ENCODE data around the gene ANKRD44. TPM values are rescaled to one million over a fixed set of nuclear protein-coding genes. Genes with fewer than 3 reads are reported as not detected.

Gene ANKRD44
- total RNA-seq, 1 experiment from 2014 or later = 7.1 TPM

DNA sequence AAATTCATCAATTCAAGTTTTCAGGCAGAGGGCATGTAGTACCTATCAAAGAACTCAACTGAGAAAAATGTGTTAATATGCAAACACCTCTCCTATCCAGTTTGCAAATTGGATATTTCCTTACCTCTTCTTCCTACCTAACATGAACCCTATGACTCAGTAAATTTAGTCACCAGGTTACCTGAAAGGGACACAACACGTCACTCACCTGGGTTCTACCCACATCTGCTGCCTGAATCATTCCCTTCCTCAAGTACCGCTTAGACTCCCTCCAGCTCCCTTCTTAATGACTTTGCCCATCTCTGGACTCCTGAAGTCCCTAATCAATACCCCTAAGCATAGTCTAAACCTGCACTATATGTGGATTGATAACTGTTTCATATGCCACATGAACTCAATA lies 10.4 kb downstream of the ANKRD44 start:
- H3K4me3 Mint-ChIP-seq (ENCODE audit: low read depth, unreplicated experiment) = no peak overlapping the region
- CTCF ChIA-PET = interaction anchor here (0.7 kb wide), 1 partner anchor 1062 kb away, joined by 6 read pairs; no protein-coding TSS in a partner anchor
- DNase-seq = no peak
- no peaks in the 10 kb centered on the region for H3K36me3 Mint-ChIP-seq (ENCODE audit: insufficient read depth, unreplicated experiment)
- H3K4me1 Mint-ChIP-seq (ENCODE audit: low read depth, unreplicated experiment) = no peaks in the 10 kb centered on the region
- intact Hi-C loops (cut with micrococcal nuclease; ENCODE audit: unreplicated experiment) = no loop called here
- H3K9me3 Mint-ChIP-seq (ENCODE audit: low read depth, unreplicated experiment) = no peaks in the 10 kb centered on the region
- TF ChIP-seq, protein P1, sequence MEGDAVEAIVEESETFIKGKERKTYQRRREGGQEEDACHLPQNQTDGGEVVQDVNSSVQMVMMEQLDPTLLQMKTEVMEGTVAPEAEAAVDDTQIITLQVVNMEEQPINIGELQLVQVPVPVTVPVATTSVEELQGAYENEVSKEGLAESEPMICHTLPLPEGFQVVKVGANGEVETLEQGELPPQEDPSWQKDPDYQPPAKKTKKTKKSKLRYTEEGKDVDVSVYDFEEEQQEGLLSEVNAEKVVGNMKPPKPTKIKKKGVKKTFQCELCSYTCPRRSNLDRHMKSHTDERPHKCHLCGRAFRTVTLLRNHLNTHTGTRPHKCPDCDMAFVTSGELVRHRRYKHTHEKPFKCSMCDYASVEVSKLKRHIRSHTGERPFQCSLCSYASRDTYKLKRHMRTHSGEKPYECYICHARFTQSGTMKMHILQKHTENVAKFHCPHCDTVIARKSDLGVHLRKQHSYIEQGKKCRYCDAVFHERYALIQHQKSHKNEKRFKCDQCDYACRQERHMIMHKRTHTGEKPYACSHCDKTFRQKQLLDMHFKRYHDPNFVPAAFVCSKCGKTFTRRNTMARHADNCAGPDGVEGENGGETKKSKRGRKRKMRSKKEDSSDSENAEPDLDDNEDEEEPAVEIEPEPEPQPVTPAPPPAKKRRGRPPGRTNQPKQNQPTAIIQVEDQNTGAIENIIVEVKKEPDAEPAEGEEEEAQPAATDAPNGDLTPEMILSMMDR (IDR thresholded peaks at IDR 0.05; ENCODE audit: unreplicated experiment) = no peak
- H3K27ac Mint-ChIP-seq (ENCODE audit: unreplicated experiment) = no peak overlapping the region
- no peaks in the 10 kb centered on the region for H3K27me3 Mint-ChIP-seq (ENCODE audit: unreplicated experiment)
- BruUV-seq (replicated peaks) = no TSS peak

DNA sequence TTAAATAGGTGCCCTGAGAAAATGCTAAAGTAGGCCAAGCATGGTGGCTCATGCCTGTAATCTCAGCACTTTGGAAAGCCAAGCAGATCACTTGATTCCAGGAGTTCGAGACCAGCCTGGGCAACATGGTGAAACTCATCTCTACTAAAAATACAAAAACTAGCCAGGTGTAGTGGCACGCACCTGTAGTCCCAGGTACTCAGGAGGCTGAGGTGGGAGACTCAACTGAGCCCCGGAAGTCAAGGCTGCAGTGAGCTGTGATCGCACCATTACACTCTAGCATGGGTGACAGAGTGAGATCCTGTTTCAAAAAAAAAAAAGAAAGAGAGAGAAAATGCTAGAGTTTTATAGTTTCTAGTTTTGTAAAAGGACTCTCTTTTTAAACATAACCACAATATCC lies 12.0 kb downstream of the ANKRD44 start:
- CTCF ChIA-PET = no interaction called here

DNA sequence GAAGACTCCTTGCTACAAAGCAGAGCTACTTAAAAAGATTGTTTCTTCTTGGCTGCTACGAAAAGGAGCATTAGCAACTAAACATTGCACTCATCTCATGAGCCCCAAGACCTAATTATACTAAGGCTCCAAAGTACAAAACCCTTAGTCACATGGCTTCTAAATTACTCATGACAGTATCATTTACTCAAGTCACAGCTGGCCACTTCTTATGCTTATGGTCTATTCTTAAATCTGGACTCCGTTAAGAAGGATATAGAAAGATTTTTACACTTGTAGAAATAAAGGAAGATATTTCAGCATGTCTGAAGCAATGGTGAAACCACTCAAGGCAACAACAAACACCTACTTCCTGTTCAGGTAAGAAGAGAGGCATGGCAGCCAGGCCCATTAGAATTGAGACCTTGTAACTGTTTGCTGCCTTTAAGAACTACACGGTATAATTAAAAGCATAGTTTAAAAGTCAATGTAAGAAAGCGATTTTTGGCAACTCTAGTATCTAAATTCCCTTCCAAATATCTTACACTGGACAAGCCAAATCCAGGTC lies 12.7 kb downstream of the ANKRD44 start:
- DNase-seq = no peak
- CTCF ChIA-PET = no interaction called here
- Mint-ChIP-seq H3K27me3 (ENCODE audit: unreplicated experiment) (no peaks in the 10 kb centered on the region), H3K4me3 (ENCODE audit: low read depth, unreplicated experiment) (no peak overlapping the region), H3K36me3 (ENCODE audit: insufficient read depth, unreplicated experiment) (no peaks in the 10 kb centered on the region), H3K4me1 (ENCODE audit: low read depth, unreplicated experiment) (peaks cover 5% of the 10 kb centered on the region), H3K9me3 (ENCODE audit: low read depth, unreplicated experiment) (no peaks in the 10 kb centered on the region), H3K27ac (ENCODE audit: unreplicated experiment) (no peak overlapping the region)
- TF ChIP-seq, protein P1 (IDR thresholded peaks at IDR 0.05; ENCODE audit: unreplicated experiment) = no peak
- intact Hi-C loops (cut with micrococcal nuclease; ENCODE audit: unreplicated experiment) = no loop called here
- no TSS peak for BruUV-seq (replicated peaks)

More for the DNA sequence above, 12.0 kb downstream of the ANKRD44 start:
- BruUV-seq (replicated peaks) = no TSS peak
- Mint-ChIP-seq H3K27ac (ENCODE audit: unreplicated experiment) (no peak overlapping the region), H3K36me3 (ENCODE audit: insufficient read depth, unreplicated experiment) (no peaks in the 10 kb centered on the region), H3K4me3 (ENCODE audit: low read depth, unreplicated experiment) (no peak overlapping the region), H3K9me3 (ENCODE audit: low read depth, unreplicated experiment) (no peaks in the 10 kb centered on the region), H3K27me3 (ENCODE audit: unreplicated experiment) (no peaks in the 10 kb centered on the region), H3K4me1 (ENCODE audit: low read depth, unreplicated experiment) (no peaks in the 10 kb centered on the region)
- intact Hi-C loops (cut with micrococcal nuclease; ENCODE audit: unreplicated experiment) = no loop called here
- DNase-seq = no peak
- TF ChIP-seq, protein P1 (IDR thresholded peaks at IDR 0.05; ENCODE audit: unreplicated experiment) = no peak

DNA sequence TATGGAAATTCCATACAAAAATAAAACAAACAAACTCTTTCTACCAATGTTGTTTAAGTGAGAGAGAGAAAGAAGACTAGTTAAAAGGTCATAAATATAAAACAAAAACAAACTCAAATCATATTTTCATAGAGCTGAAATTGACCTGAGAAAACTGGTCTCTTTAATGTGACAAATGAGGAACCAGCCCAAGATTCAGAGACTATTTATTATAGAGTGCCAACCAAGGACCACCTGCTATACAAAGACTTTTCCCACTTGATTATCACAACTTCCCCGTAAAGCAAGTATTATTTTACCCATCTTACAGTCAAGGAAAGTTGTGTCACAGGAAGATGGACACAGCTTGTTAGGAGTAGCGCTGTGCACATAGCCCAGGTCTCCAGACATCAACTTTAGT lies 13.3 kb downstream of the ANKRD44 start:
- DNase-seq = no peak
- CTCF ChIA-PET = no interaction called here
- Mint-ChIP-seq H3K4me1 (ENCODE audit: low read depth, unreplicated experiment) (peaks cover 9% of the 10 kb centered on the region), H3K27me3 (ENCODE audit: unreplicated experiment) (no peaks in the 10 kb centered on the region), H3K4me3 (ENCODE audit: low read depth, unreplicated experiment) (no peak overlapping the region), H3K27ac (ENCODE audit: unreplicated experiment) (no peak overlapping the region), H3K36me3 (ENCODE audit: insufficient read depth, unreplicated experiment) (no peaks in the 10 kb centered on the region), H3K9me3 (ENCODE audit: low read depth, unreplicated experiment) (no peaks in the 10 kb centered on the region)
- TF ChIP-seq, protein P1 (IDR thresholded peaks at IDR 0.05; ENCODE audit: unreplicated experiment) = no peak
- BruUV-seq (replicated peaks) = no TSS peak
- intact Hi-C loops (cut with micrococcal nuclease; ENCODE audit: unreplicated experiment) = no loop called here

Measured in Calu3 (cell line).